ENCODE measurements around the gene IMPG2.

- TF ChIP-seq CTCF (tag by site-specific recombination; IDR thresholded peaks at IDR 0.05) (no peak), PRDM10 (tag by site-specific recombination; IDR thresholded peaks at IDR 0.05) (no peak), TCF7L2 (IDR thresholded peaks at IDR 0.05; ENCODE audit: borderline replicate concordance, low read depth, low read length) (no peak), SETDB1 (IDR thresholded peaks at IDR 0.05; ENCODE audit: insufficient read length, low read length) (no peak)
- TF ChIP-seq, protein P1, sequence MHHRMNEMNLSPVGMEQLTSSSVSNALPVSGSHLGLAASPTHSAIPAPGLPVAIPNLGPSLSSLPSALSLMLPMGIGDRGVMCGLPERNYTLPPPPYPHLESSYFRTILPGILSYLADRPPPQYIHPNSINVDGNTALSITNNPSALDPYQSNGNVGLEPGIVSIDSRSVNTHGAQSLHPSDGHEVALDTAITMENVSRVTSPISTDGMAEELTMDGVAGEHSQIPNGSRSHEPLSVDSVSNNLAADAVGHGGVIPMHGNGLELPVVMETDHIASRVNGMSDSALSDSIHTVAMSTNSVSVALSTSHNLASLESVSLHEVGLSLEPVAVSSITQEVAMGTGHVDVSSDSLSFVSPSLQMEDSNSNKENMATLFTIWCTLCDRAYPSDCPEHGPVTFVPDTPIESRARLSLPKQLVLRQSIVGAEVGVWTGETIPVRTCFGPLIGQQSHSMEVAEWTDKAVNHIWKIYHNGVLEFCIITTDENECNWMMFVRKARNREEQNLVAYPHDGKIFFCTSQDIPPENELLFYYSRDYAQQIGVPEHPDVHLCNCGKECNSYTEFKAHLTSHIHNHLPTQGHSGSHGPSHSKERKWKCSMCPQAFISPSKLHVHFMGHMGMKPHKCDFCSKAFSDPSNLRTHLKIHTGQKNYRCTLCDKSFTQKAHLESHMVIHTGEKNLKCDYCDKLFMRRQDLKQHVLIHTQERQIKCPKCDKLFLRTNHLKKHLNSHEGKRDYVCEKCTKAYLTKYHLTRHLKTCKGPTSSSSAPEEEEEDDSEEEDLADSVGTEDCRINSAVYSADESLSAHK (tag by site-specific recombination; IDR thresholded peaks at IDR 0.05), result no peak
Measured at GRCh38 chr3:101351829-101352228, 31.5 kb upstream of the IMPG2 start.

Data from HEK293 (cell line).